Measurements from ENCODE around the gene DLG2. TPM values are rescaled to one million over a fixed set of nuclear protein-coding genes. Genes with fewer than 3 reads are reported as not detected.

The DLG2 gene
- total and polyA plus RNA-seq, 2 of the 4 experiments (the other 2 are of a cell fraction): 0.31 to 0.36 TPM

DNA sequence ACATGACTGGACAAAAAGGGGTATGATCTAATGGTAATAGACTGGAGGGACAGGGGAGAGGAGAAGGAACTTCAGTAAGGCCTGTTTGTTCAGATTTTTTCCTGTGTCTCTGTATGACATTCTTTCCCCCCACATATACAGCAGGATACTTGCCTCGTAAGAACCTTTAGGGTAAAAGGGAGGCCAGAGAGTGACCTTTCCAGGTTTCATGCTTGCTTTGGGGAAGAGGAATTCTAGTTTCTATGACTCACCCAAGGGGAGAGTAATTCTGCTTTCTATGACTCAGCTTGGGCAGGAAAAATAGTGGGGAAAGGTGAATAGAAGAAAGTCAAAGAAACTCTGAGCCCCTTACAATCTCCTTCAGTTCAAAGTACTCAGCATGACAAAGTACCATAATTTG is 457.0 kb downstream of the DLG2 start:
- Histone ChIP-seq H3K27me3 (ENCODE audit: control insufficient read depth, insufficient read depth, low read length) (no peaks in the 10 kb centered on the region), H4K8ac (ENCODE audit: low read depth in 2 of 2, low read length in 2 of 2) (no peak overlapping the region), H3K23ac (ENCODE audit: low read depth, low read length) (no peak overlapping the region), H3K79me1 (ENCODE audit: low read depth in 1 of 2, low read length in 2 of 2) (no peaks in the 10 kb centered on the region), H3K4me3 (ENCODE audit: insufficient read depth, low read depth, low read length) (no peak overlapping the region), H2BK15ac (ENCODE audit: low read depth, low read length) (no peak overlapping the region), H2AK5ac (ENCODE audit: low read depth, low read length) (no peak overlapping the region), H3K14ac (replicated peaks; ENCODE audit: low read depth, low read length) (no peak overlapping the region), H3K36me3 (ENCODE audit: control insufficient read depth, insufficient read depth, low read length) (no peaks in the 10 kb centered on the region), H2BK20ac (ENCODE audit: low read depth, low read length) (no peak overlapping the region), H3K4me1 (ENCODE audit: control insufficient read depth, insufficient read depth, low read length) (peaks cover 1% of the 10 kb centered on the region; the same call in 1 of the 2 replicates), H3K56ac (ENCODE audit: extremely low read depth, insufficient read depth, low read length) (no peak overlapping the region), H4K5ac (ENCODE audit: low read depth, low read length) (no peak overlapping the region), H2BK5ac (ENCODE audit: low read depth, low read length, poor library complexity, severe bottlenecking) (no peak overlapping the region), H2AFZ (replicated peaks; ENCODE audit: low read length, poor library complexity) (no peak overlapping the region), H3K4ac (ENCODE audit: low read depth, low read length) (no peak overlapping the region), H2BK120ac (ENCODE audit: low read depth, low read length) (no peak overlapping the region), H4K20me1 (ENCODE audit: insufficient read depth, low read length) (no peaks in the 10 kb centered on the region), H3K27ac (ENCODE audit: insufficient read depth, low read length) (no peak overlapping the region), H3K9me1 (ENCODE audit: insufficient read depth, low read length) (no peaks in the 10 kb centered on the region), H2AK9ac (replicated peaks; ENCODE audit: low read depth, low read length, poor library complexity) (no peak overlapping the region), H3K4me2 (ENCODE audit: low read depth, low read length) (no peak overlapping the region), H3K9ac (ENCODE audit: low read depth, low read length) (no peak overlapping the region), H3K18ac (ENCODE audit: low read depth, low read length) (no peak overlapping the region), H3K9me3 (ENCODE audit: control insufficient read depth, insufficient read depth, low read length) (no peaks in the 10 kb centered on the region), H4K91ac (ENCODE audit: insufficient read depth, low read depth, low read length) (no peak overlapping the region)
- ChIA-PET CTCF (no interaction called here), POLR2A (ENCODE audit: unreplicated experiment) (no interaction called here)
- BruUV-seq (replicated peaks): no TSS peak
- in situ Hi-C loops (cut with MboI; ENCODE audit: low sequenced_read_pairs): no loop called here
- intact Hi-C loops (cut with micrococcal nuclease): no loop called here
- dilution Hi-C loops (cut with HindIII; ENCODE audit: low sequenced_read_pairs, unreplicated experiment): no loop called here
- ATAC-seq (ENCODE audit: low read depth) (peak; percentile 49; the same call in 1 of the 2 replicates), DNase-seq (peak; percentile 43)
- TF ChIP-seq BHLHE40 (IDR thresholded peaks at IDR 0.05; ENCODE audit: low read depth, low read length) (no peak), FOS (IDR thresholded peaks at IDR 0.05; ENCODE audit: low read depth, low read length) (peak; percentile 52; the same call in 1 of the 2 replicates)
- no CpG with 5 or more reads among the region's 1 CpG for WGBS, 2 experiments (ENCODE audit: extremely low coverage in 2 of 2, insufficient read length in 1 of 2)

All from IMR-90 (cell line).